ACC112 (cell line): ENCODE data around the gene DMAC1.
A peak's percentile ranks its signal among the peaks of the same experiment; 100 is the strongest.

Source experiments
- H2AFZ ChIP-seq: fragments of 200-600 bp; sonication (generic); one replicate; pipeline ENCODE4 v1.6.0; 2017; ENCODE audit warnings: antibody characterized with exemption, low read length; ENCODE audit not compliant: unreplicated experiment
- H3K27ac ChIP-seq: fragments of 200-600 bp; sonication (generic); 2 replicates; pipeline ENCODE4 v1.5.1; 2014; ENCODE audit warnings: low read depth, mild to moderate bottlenecking, antibody characterized with exemption, low read length, moderate library complexity
- H3K27me3 ChIP-seq: fragments of 200-600 bp; sonication (generic); 2 replicates; pipeline ENCODE4 v1.6.1; 2014; ENCODE audit warnings: mild to moderate bottlenecking, antibody characterized with exemption, low read length, moderate library complexity, mixed read lengths; ENCODE audit not compliant: insufficient read depth
- H3K36me3 ChIP-seq: fragments of 200-600 bp; sonication (generic); 2 replicates; pipeline ENCODE4 v1.6.1; 2016; ENCODE audit warnings: mild to moderate bottlenecking, antibody characterized with exemption, low read length, moderate library complexity, mixed read lengths; ENCODE audit not compliant: insufficient read depth
- H3K4me1 ChIP-seq: fragments of 200-600 bp; sonication (generic); one replicate; pipeline ENCODE4 v1.6.1; 2016; ENCODE audit warnings: low read length, mixed read lengths; ENCODE audit not compliant: insufficient read depth, unreplicated experiment, control insufficient read depth
- H3K4me3 ChIP-seq: fragments of 200-600 bp; sonication (generic); 2 replicates; pipeline ENCODE4 v1.5.1; 2014; ENCODE audit warnings: mild to moderate bottlenecking, low read depth, low read length
- H3K79me2 ChIP-seq: fragments of 200-600 bp; sonication (generic); one replicate; pipeline ENCODE4 v1.6.0; 2016; ENCODE audit warnings: low read length; ENCODE audit not compliant: control insufficient read depth, unreplicated experiment, insufficient read depth

DMAC1 gene

GRCh38 chr9:7816021-7816420, 16.4 kb upstream of the DMAC1 start:
- no peak overlapping the region for H3K27ac ChIP-seq
- peaks cover 12% of the 10 kb centered on the region for H3K27me3 ChIP-seq
- no peak overlapping the region for H2AFZ ChIP-seq
- no peaks in the 10 kb centered on the region for H3K79me2 ChIP-seq
- H3K4me3 ChIP-seq = no peak overlapping the region
- no peaks in the 10 kb centered on the region for H3K4me1 ChIP-seq
- no peaks in the 10 kb centered on the region for H3K36me3 ChIP-seq

DNA sequence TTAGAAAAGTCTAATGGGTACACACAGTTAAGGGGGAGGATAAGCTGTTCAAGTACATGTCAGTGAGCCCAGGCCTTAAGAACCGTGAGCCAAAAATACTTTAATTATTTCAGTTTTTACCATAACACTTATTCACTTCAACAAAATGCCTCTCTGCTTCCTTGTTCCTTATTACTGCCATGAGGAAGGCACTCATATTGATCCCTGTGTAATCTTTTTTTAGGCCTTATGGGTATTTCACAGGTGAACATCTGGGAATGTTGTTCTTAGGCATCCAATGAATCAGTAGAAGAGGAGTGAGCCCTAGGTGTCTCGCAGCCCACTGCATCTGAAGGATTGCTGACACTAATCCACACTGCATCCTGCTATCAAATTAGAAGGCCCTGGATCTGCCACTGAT, 13.5 kb upstream of the DMAC1 start:
- H2AFZ ChIP-seq = no peak overlapping the region
- H3K4me3 ChIP-seq = no peak overlapping the region

DNA sequence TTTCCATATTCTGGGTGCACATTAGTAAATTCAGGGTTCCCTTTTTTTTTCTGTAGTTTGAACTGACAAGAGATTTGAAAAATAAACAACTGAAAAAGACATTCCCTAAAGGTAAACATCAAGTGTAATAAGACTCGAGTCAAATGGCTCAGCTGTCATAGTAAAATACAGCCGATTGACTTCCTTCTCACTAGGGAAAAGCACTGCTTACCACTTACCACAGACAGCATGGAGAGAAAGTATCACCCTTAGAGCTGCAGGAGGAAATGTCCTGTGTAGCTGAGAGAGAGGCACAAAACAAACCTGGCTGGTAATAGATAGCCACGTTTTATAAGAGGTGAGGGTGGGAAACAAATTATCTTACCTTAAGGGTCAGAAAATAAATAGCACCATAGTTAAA, 12.1 kb upstream of the DMAC1 start:
- H3K27me3 ChIP-seq = peaks cover 32% of the 10 kb centered on the region
- no peak overlapping the region for H3K4me3 ChIP-seq
- no peaks in the 10 kb centered on the region for H3K4me1 ChIP-seq
- no peaks in the 10 kb centered on the region for H3K36me3 ChIP-seq
- no peaks in the 10 kb centered on the region for H3K79me2 ChIP-seq
- no peak overlapping the region for H2AFZ ChIP-seq
- H3K27ac ChIP-seq = no peak overlapping the region

More for the DNA sequence above, 13.5 kb upstream of the DMAC1 start:
- no peaks in the 10 kb centered on the region for H3K4me1 ChIP-seq
- H3K36me3 ChIP-seq = no peaks in the 10 kb centered on the region
- peaks cover 28% of the 10 kb centered on the region for H3K27me3 ChIP-seq
- no peaks in the 10 kb centered on the region for H3K79me2 ChIP-seq
- no peak overlapping the region for H3K27ac ChIP-seq

DNA sequence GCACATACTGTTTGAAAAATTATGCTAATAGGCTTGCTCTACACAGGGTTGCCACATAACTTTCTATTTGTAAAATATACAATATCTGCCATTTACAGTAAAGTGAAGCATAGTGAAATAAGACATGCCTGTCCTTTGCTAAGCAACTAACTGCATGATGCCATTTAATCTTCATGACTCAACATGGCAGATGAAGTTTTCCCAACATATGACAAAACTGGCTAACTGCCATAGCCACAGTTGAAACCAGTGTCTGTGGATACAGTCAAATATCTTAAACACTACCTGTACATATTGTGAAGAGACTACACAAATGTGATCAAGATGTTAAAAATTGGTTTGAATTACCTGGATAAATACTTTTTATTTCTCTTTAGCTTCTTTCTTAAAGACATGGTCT, 3.1 kb upstream of the DMAC1 start:
- no peak overlapping the region for H3K27ac ChIP-seq
- H3K36me3 ChIP-seq = peaks cover 2% of the 10 kb centered on the region; the same call in 1 of the 2 replicates
- no peak overlapping the region for H3K4me3 ChIP-seq
- H2AFZ ChIP-seq = no peak overlapping the region
- H3K27me3 ChIP-seq = peaks cover 11% of the 10 kb centered on the region; the same call in 1 of the 2 replicates
- peaks cover 11% of the 10 kb centered on the region for H3K79me2 ChIP-seq
- H3K4me1 ChIP-seq = peaks cover 7% of the 10 kb centered on the region

- no peak overlapping the region for H3K27ac ChIP-seq
- H3K79me2 ChIP-seq = peaks cover 17% of the 10 kb centered on the region
- no peak overlapping the region for H2AFZ ChIP-seq
- H3K36me3 ChIP-seq = peaks cover 16% of the 10 kb centered on the region
- H3K4me1 ChIP-seq = peaks cover 12% of the 10 kb centered on the region
- peak overlapping the region; percentile 93; the same call in 1 of the 2 replicates for H3K4me3 ChIP-seq
- H3K27me3 ChIP-seq = peaks cover under 1% of the 10 kb centered on the region; the same call in 1 of the 2 replicates
These were observed 337 bp upstream of the DMAC1 start for GRCh38 chr9:7799944-7800285.

DNA sequence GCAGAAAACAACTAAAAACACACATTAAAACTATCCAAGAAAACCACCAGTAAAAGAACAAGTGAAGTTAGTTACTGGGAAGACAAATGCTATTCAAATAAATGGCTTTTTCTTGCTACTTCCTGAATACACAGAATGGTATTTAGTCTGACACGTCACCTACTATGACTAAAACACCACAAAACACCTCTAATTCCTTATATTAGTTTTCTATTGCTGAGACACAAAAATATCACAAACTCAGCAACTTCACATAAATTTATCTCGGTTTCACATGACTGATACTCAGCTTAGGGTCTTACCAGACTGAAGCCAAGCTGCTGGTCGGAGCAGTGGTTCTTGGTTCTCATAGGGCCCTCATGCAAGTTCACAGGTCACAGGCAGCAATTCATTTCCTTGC, 5.4 kb downstream of the DMAC1 start:
- H3K36me3 ChIP-seq = peaks cover 16% of the 10 kb centered on the region
- no peak overlapping the region for H3K27ac ChIP-seq
- H3K79me2 ChIP-seq = peaks cover 17% of the 10 kb centered on the region
- no peak overlapping the region for H2AFZ ChIP-seq
- H3K4me3 ChIP-seq = no peak overlapping the region
- no peaks in the 10 kb centered on the region for H3K27me3 ChIP-seq
- H3K4me1 ChIP-seq = peaks cover 12% of the 10 kb centered on the region

DNA sequence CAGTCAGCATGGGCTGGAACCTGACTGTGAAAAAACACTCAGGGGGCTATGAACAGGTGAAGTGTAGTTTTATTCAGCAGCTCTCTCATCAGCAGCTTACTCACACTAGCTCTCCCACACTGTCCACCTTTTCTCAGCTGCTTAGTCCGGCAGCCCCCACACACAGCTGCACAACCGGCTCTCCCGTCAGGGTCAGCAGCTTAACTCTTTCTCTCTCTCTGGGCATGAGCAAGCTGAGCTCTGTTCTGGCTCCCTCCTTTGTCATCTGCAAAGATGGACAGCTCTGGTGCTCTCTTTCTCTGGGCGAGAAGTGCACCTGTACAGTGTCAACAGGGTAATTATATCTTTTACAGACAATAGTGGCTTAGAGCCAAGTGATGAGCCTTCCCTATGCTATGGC, 8.2 kb downstream of the DMAC1 start:
- Histone ChIP-seq H3K27ac (no peak overlapping the region), H3K79me2 (no peaks in the 10 kb centered on the region), H3K36me3 (peaks cover 12% of the 10 kb centered on the region), H3K4me1 (no peaks in the 10 kb centered on the region), H2AFZ (no peak overlapping the region), H3K4me3 (no peak overlapping the region), H3K27me3 (no peaks in the 10 kb centered on the region)

- Histone ChIP-seq H3K36me3 (peaks cover 6% of the 10 kb centered on the region; the same call in 1 of the 2 replicates), H3K27me3 (no peaks in the 10 kb centered on the region), H3K79me2 (no peaks in the 10 kb centered on the region), H3K4me1 (no peaks in the 10 kb centered on the region), H3K4me3 (no peak overlapping the region), H2AFZ (no peak overlapping the region), H3K27ac (no peak overlapping the region)
These were observed 8.8 kb downstream of the DMAC1 start for GRCh38 chr9:7790819-7791182.

DNA sequence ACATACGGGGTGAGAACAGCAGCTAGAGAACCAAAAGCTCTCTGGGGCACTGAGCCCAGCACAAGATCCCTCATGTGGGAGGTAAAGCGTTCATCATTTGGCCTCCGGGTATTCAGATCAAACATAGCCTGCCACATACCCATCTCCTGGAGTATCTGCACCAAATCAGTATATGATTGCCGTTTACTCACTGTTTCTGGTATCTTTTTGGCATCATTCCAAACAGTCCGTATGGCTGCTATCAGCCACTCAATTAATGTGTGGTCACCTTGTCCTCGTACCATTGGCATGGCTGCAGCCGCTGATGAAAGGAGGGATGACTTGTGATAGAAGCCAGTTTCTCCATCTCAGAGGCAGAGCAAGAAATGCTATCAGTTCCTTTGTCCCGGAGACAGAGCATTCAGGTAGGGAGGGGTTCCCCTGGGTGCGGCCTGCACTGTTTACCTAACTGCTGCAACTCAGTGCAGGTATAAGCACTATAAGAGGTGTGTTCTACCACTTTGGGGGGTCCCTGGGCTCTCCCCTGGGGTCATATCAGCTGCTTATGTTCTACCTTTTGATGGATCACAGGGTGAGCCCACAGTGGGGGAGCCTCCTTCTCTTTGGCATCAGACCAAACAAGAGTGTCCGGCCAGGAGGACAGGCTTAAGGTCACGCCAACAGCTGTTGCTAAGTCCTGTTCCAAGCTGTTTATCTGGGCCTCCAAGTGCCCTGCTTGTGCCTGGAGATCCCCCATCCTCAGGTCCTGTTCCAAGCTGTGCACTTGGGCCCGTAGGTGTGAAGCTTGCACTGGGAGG, 9.4 kb downstream of the DMAC1 start:
- no peaks in the 10 kb centered on the region for H3K79me2 ChIP-seq
- H3K4me1 ChIP-seq = no peaks in the 10 kb centered on the region
- H3K4me3 ChIP-seq = no peak overlapping the region
- H2AFZ ChIP-seq = no peak overlapping the region
- no peak overlapping the region for H3K27ac ChIP-seq
- H3K27me3 ChIP-seq = no peaks in the 10 kb centered on the region
- H3K36me3 ChIP-seq = 0 out of 2 replicates have a peak, but pooled peaks cover under 1% of the 10 kb centered on the region

- no peak overlapping the region for H2AFZ ChIP-seq
- no peaks in the 10 kb centered on the region for H3K36me3 ChIP-seq
These were observed 10.8 kb downstream of the DMAC1 start for GRCh38 chr9:7788772-7789171.

GRCh38 chr9:7785813-7786212, 13.8 kb downstream of the DMAC1 start:
- Histone ChIP-seq H3K4me3 (no peak overlapping the region), H3K27me3 (no peaks in the 10 kb centered on the region), H2AFZ (no peak overlapping the region), H3K36me3 (no peaks in the 10 kb centered on the region), H3K4me1 (no peaks in the 10 kb centered on the region), H3K79me2 (no peaks in the 10 kb centered on the region), H3K27ac (no peak overlapping the region)

More at GRCh38 chr9:7788772-7789171, 10.8 kb downstream of the DMAC1 start:
- Histone ChIP-seq H3K79me2 (no peaks in the 10 kb centered on the region), H3K4me1 (no peaks in the 10 kb centered on the region), H3K4me3 (no peak overlapping the region), H3K27me3 (no peaks in the 10 kb centered on the region), H3K27ac (no peak overlapping the region)
